H1 (cell line): ENCODE results near the gene RPGRIP1. TPM values are rescaled to one million over a fixed set of nuclear protein-coding genes. Genes with fewer than 3 reads are reported as not detected.

ENCODE experiments used
- CTCF ChIA-PET: fragments of 300-600 bp; sonication (Branson Sonifier 250); formaldehyde crosslinking; loops from one replicate; lab custom pipeline; 2021; ENCODE audit not compliant: partially characterized antibody; lab: Charles Lee
- POLR2A ChIA-PET: fragments of 300-600 bp; sonication (Branson Sonifier 250); formaldehyde crosslinking; loops from one replicate; lab custom pipeline; 2021; ENCODE audit warnings: inconsistent platforms; ENCODE audit not compliant: partially characterized antibody; lab: Charles Lee
- DNase-seq, 2 experiments: peaks; one replicate each; pipeline versions ENCODE4 v3.0.0 to v3.0.0-alpha.2; 2010 to 2022; ENCODE audit warnings: low spot score in 2 of 2, low read depth in 1 of 2, mixed read lengths in 1 of 2
- FAIRE-seq: peaks from 2 replicates; lab custom pipeline; 2011; peaks lifted over from hg19 to GRCh38; lab: Jason Lieb, UNC
- H2AFZ ChIP-seq: 2 replicates; pipeline ENCODE4 v1.8.1; 2012; ENCODE audit warnings: low read length, inconsistent platforms
- H2AK5ac ChIP-seq: 2 replicates; pipeline ENCODE4 v1.6.1; 2013; ENCODE audit warnings: low read depth, low read length
- H2BK120ac ChIP-seq: replicated peaks from 2 replicates; pipeline ENCODE3; 2013; ENCODE audit warnings: low read depth, low read length, inconsistent platforms
- H2BK12ac ChIP-seq: 2 replicates; pipeline ENCODE4 v1.6.1; 2013; ENCODE audit warnings: low read depth, low read length
- H2BK15ac ChIP-seq: 2 replicates; pipeline ENCODE4 v1.6.1; 2013; ENCODE audit warnings: low read length
- H2BK20ac ChIP-seq: 2 replicates; pipeline ENCODE4 v1.6.1; 2013; ENCODE audit warnings: low read length
- H2BK5ac ChIP-seq: 2 replicates; pipeline ENCODE4 v1.6.1; 2013; ENCODE audit warnings: low read depth, low read length
- H3K14ac ChIP-seq: 2 replicates; pipeline ENCODE4 v1.6.1; 2013; ENCODE audit warnings: inconsistent platforms; ENCODE audit not compliant: insufficient read length
- H3K18ac ChIP-seq: 2 replicates; pipeline ENCODE4 v1.6.1; 2013; ENCODE audit warnings: low read length; ENCODE audit errors: extremely low read depth
- H3K23ac ChIP-seq: 2 replicates; pipeline ENCODE4 v1.6.1; 2013; ENCODE audit warnings: inconsistent platforms; ENCODE audit not compliant: insufficient read length
- H3K23me2 ChIP-seq: 2 replicates; pipeline ENCODE4 v1.6.1; 2013; ENCODE audit warnings: low read depth, low read length
- H3K27ac ChIP-seq: 2 replicates; pipeline ENCODE4 v1.6.1; 2011; ENCODE audit warnings: low read depth, low read length, inconsistent platforms
- H3K27me3 ChIP-seq, 4 experiments: replicated peaks in 1 of 4; 1 replicate in 1 of 4; 2 replicates in 3 of 4; pipeline versions ENCODE4 v1.6.1 to v1.8.1; 2011 to 2013; ENCODE audit warnings: low read length in 3 of 4, mild to moderate bottlenecking in 3 of 4, inconsistent platforms in 2 of 4, mixed read lengths in 2 of 4, moderate library complexity in 1 of 4; ENCODE audit not compliant: control insufficient read depth in 3 of 4, insufficient read depth in 3 of 4; ENCODE audit errors: extremely low read depth in 1 of 4
- H3K36me3 ChIP-seq, 4 experiments: 2 replicates each; pipeline versions ENCODE4 v1.6.1 to v1.8.1; 2011 to 2013; ENCODE audit warnings: mild to moderate bottlenecking in 4 of 4, low read length in 3 of 4, moderate library complexity in 2 of 4, control low read depth in 1 of 4, inconsistent platforms in 1 of 4; ENCODE audit not compliant: insufficient read depth in 4 of 4, control insufficient read depth in 2 of 4
- H3K4ac ChIP-seq: replicated peaks from 2 replicates; pipeline ENCODE3; 2013; ENCODE audit warnings: low read length, low read depth, mixed read lengths, inconsistent platforms; ENCODE audit not compliant: insufficient read length
- H3K4me1 ChIP-seq, 4 experiments: replicated peaks in 1 of 4; 1 replicate in 1 of 4; 2 replicates in 3 of 4; pipeline versions ENCODE4 v1.6.1 to v1.8.1; 2011 to 2013; ENCODE audit warnings: low read length in 3 of 4, inconsistent platforms in 2 of 4, mixed read lengths in 1 of 4; ENCODE audit not compliant: insufficient read depth in 4 of 4, control insufficient read depth in 3 of 4
- H3K4me2 ChIP-seq, 2 experiments: 2 replicates each; pipeline versions ENCODE4 v1.6.1 to v1.8.1; 2011 to 2013; ENCODE audit warnings: low read depth in 2 of 2, low read length in 2 of 2, control low read depth in 1 of 2, inconsistent platforms in 1 of 2, mild to moderate bottlenecking in 1 of 2; ENCODE audit not compliant: insufficient read depth in 1 of 2
- H3K4me3 ChIP-seq, 4 experiments: fragments of 200-600, 300-600 bp in 1 of 4; sonication (generic), shearing (Covaris generic), sonication (Bioruptor Twin) in 1 of 4; 2 replicates each; pipeline versions ENCODE4 v1.5.1 to v1.8.1; 2011 to 2016; ENCODE audit warnings: low read length in 4 of 4, low read depth in 3 of 4, control low read depth in 2 of 4, inconsistent platforms in 2 of 4, mild to moderate bottlenecking in 2 of 4, mixed read lengths in 1 of 4, moderate library complexity in 1 of 4; ENCODE audit not compliant: insufficient read depth in 2 of 4; ENCODE audit errors: extremely low read depth in 1 of 4
- H3K56ac ChIP-seq: replicated peaks from 2 replicates; pipeline ENCODE3; 2013; ENCODE audit warnings: low read depth, mild to moderate bottlenecking, mixed read lengths, low read length, inconsistent platforms; ENCODE audit not compliant: insufficient read length
- H3K79me1 ChIP-seq: 2 replicates; pipeline ENCODE4 v1.6.1; 2013; ENCODE audit warnings: low read depth, low read length, control low read depth
- H3K79me2 ChIP-seq, 2 experiments: 2 replicates each; pipeline versions ENCODE4 v1.6.1 to v1.8.1; 2012 to 2013; ENCODE audit warnings: low read length in 2 of 2, mild to moderate bottlenecking in 2 of 2, inconsistent platforms in 1 of 2; ENCODE audit not compliant: insufficient read depth in 2 of 2, control insufficient read depth in 1 of 2
- H3K9ac ChIP-seq, 4 experiments: replicated peaks in 1 of 4; 1 replicate in 1 of 4; 2 replicates in 3 of 4; pipeline versions ENCODE4 v1.6.1 to v1.8.1; 2011 to 2013; ENCODE audit warnings: low read depth in 3 of 4, low read length in 3 of 4, control low read depth in 2 of 4, mild to moderate bottlenecking in 2 of 4, moderate library complexity in 2 of 4, inconsistent platforms in 1 of 4; ENCODE audit errors: extremely low read depth in 1 of 4
- H3K9me3 ChIP-seq, 2 experiments: 2 replicates each; pipeline versions ENCODE4 v1.6.1 to v1.8.1; 2012 to 2013; ENCODE audit warnings: mild to moderate bottlenecking in 2 of 2, moderate library complexity in 2 of 2, control low read depth in 1 of 2, inconsistent platforms in 1 of 2, low read depth in 1 of 2, low read length in 1 of 2, mixed read lengths in 1 of 2; ENCODE audit not compliant: insufficient read depth in 2 of 2
- H4K20me1 ChIP-seq, 2 experiments: replicated peaks in 1 of 2; 2 replicates each; pipeline versions ENCODE3 to v1.8.1; 2011 to 2013; ENCODE audit warnings: inconsistent platforms in 2 of 2, low read length in 2 of 2, mild to moderate bottlenecking in 1 of 2; ENCODE audit not compliant: insufficient read depth in 2 of 2, control insufficient read depth in 1 of 2
- H4K5ac ChIP-seq: 2 replicates; pipeline ENCODE4 v1.6.1; 2013; ENCODE audit warnings: low read length, low read depth, mixed read lengths, inconsistent platforms; ENCODE audit not compliant: insufficient read length
- H4K8ac ChIP-seq: 2 replicates; pipeline ENCODE4 v1.8.0; 2013; ENCODE audit warnings: mild to moderate bottlenecking, moderate library complexity, low read length, inconsistent platforms; ENCODE audit not compliant: insufficient read depth; ENCODE audit errors: extremely low read depth
- H4K91ac ChIP-seq: replicated peaks from 2 replicates; pipeline ENCODE3; 2013; ENCODE audit warnings: low read length, mixed read lengths, inconsistent platforms; ENCODE audit not compliant: insufficient read length
- ATF2 ChIP-seq: IDR thresholded peaks from 2 replicates; pipeline ENCODE4 v1.6.1; 2012; ENCODE audit warnings: low read length, inconsistent platforms
- BCL11A ChIP-seq, 2 experiments: IDR thresholded peaks; one replicate each; pipeline ENCODE4 v1.6.1; 2011; ENCODE audit warnings: low read depth in 2 of 2, low read length in 2 of 2, mild to moderate bottlenecking in 2 of 2
- CBX8 ChIP-seq: fragments of 300-800, 300-1000 bp; sonication (generic); IDR thresholded peaks from 2 replicates; pipeline ENCODE4 v1.7.1; 2016; ENCODE audit warnings: low read depth, low read length, borderline replicate concordance
- CHD1 ChIP-seq: IDR thresholded peaks from 2 replicates; pipeline ENCODE4 v1.6.1; 2012; ENCODE audit warnings: low read depth, low read length, improper control_type of control experiment
- EGR1 ChIP-seq: IDR thresholded peaks from 2 replicates; pipeline ENCODE4 v1.6.1; 2011; ENCODE audit warnings: low read depth, low read length, borderline replicate concordance
- HDAC2 ChIP-seq, 2 experiments: fragments of 300-600 bp in 1 of 2; sonication (generic) in 1 of 2; IDR thresholded peaks; 2 replicates each; pipeline ENCODE4 v1.6.1; 2011 to 2012; ENCODE audit warnings: low read depth in 2 of 2, low read length in 2 of 2, mild to moderate bottlenecking in 2 of 2, moderate library complexity in 2 of 2, borderline replicate concordance in 1 of 2, inconsistent platforms in 1 of 2
- POLR2AphosphoS5 ChIP-seq: IDR thresholded peaks from 2 replicates; pipeline ENCODE4 v1.6.1; 2011; ENCODE audit warnings: low read depth, low read length
- RAD21 ChIP-seq, 2 experiments: IDR thresholded peaks in 1 of 2; conservative IDR thresholded peaks in 1 of 2; 2 replicates each; pipeline ENCODE4 v1.6.1; 2011; ENCODE audit warnings: low read depth in 2 of 2, low read length in 2 of 2, improper control_type of control experiment in 1 of 2, inconsistent platforms in 1 of 2, mild to moderate bottlenecking in 1 of 2, moderate library complexity in 1 of 2
- SP2 ChIP-seq: IDR thresholded peaks from 2 replicates; pipeline ENCODE4 v1.6.1; 2012; ENCODE audit warnings: mild to moderate bottlenecking, low read length, inconsistent platforms
- TCF12 ChIP-seq: IDR thresholded peaks from 2 replicates; pipeline ENCODE4 v1.6.1; 2011; ENCODE audit warnings: low read depth, mild to moderate bottlenecking, low read length
- ZNF274 ChIP-seq: IDR thresholded peaks from 2 replicates; pipeline ENCODE4 v1.7.0; 2012; ENCODE audit warnings: low read length, borderline replicate concordance; ENCODE audit errors: extremely low read depth
- WGBS, 2 experiments: shearing (Covaris generic) in 1 of 2; methylation state at CpG; one replicate each; pipeline versions ENCODE4 v1.1.6 to v1.1.7; 2013 to 2015; ENCODE audit warnings: low lambda C conversion rate in 2 of 2, mixed read lengths in 2 of 2, inconsistent platforms in 1 of 2, low coverage in 1 of 2, missing lambda C conversion rate in 1 of 2; ENCODE audit not compliant: insufficient replicate concordance in 2 of 2, insufficient coverage in 1 of 2, insufficient read length in 1 of 2; ENCODE audit errors: extremely low coverage in 1 of 2, missing lambda C conversion rate in 1 of 2; 5-methylcytosine and 5-hydroxymethylcytosine counted together
- polyA plus RNA-seq, 7 experiments: library from polyadenylated mRNA; depleted of rRNA in 3 of 7; stranded (reverse) in 5 of 7; unstranded in 2 of 7; fragments of >200 nt in 5 of 7; fragments of 200-250 nt in 2 of 7; gene quantifications; 1 replicate in 5 of 7; 2 replicates in 1 of 7; 4 replicates in 1 of 7; pipeline versions ENCODE4 v1.2.1 to v1.2.3, GENCODE V29; 2011 to 2013; ENCODE audit warnings: missing spikeins in 2 of 7, mixed read lengths in 2 of 7
- total RNA-seq: library from RNA; stranded (reverse); fragmentation: NEBNext Ultra II Directional; extraction: Animal tissue kit (Norgen Biotek cat#: 25700); gene quantifications from 2 replicates; pipeline ENCODE4 v1.2.1, GENCODE V29; 2021

The RPGRIP1 gene
- total and polyA plus RNA-seq, 2 of the 8 experiments (the other 6 are each of a cell fraction or from before 2014, with no cell fraction given): 0.36 to 0.65 TPM

GRCh38 chr14:21313512-21313911, 33.6 kb downstream of the RPGRIP1 start:
- H4K20me1 ChIP-seq: no peaks in the 10 kb centered on the region
- ChIA-PET CTCF (interaction anchor here (1.7 kb wide), 1 partner anchor 15 kb away, joined by 6 read pairs; no protein-coding TSS in a partner anchor), POLR2A (interaction anchor here (0.7 to 1.5 kb wide), 4 partner anchors 43 to 248 kb away, joined by 3 to 5 read pairs (median 3); no protein-coding TSS in a partner anchor)
- DNase-seq (no peak), FAIRE-seq (no peak)
- H3K4me1 ChIP-seq: peaks cover 0 to 5% (median 0%) of the 10 kb centered on the region in 4 experiments; a peak in 2 of 7 replicates
- no peaks in the 10 kb centered on the region for H3K36me3 ChIP-seq
- peaks cover 2% of the 10 kb centered on the region; the same call in 1 of the 2 replicates for H3K23me2 ChIP-seq
- H3K56ac ChIP-seq: no peak overlapping the region
- H3K27ac ChIP-seq: no peak overlapping the region
- H2BK12ac ChIP-seq: no peak overlapping the region
- H3K4me2 ChIP-seq: no peak overlapping the region
- no peak overlapping the region for H2BK15ac ChIP-seq
- no peak overlapping the region for H4K5ac ChIP-seq
- no peaks in the 10 kb centered on the region for H3K9me3 ChIP-seq
- no peak overlapping the region for H3K4ac ChIP-seq
- no peak overlapping the region for H3K18ac ChIP-seq
- H2BK120ac ChIP-seq: no peak overlapping the region
- H4K91ac ChIP-seq: no peak overlapping the region
- no peak overlapping the region for H3K14ac ChIP-seq
- H2BK20ac ChIP-seq: no peak overlapping the region
- H2BK5ac ChIP-seq: no peak overlapping the region
- H2AFZ ChIP-seq: no peak overlapping the region
- H3K27me3 ChIP-seq: no peaks in the 10 kb centered on the region
- no peak overlapping the region for H2AK5ac ChIP-seq
- no peak overlapping the region for H3K9ac ChIP-seq
- no peak overlapping the region for H3K23ac ChIP-seq
- no peak overlapping the region for H3K4me3 ChIP-seq
- H3K79me1 ChIP-seq: no peaks in the 10 kb centered on the region
- WGBS, 2 experiments: 94% methylated on average over 12 of the region's 12 CpGs; no CpG with 5 or more reads in 1 of the 2 experiments
- H4K8ac ChIP-seq: no peak overlapping the region
- H3K79me2 ChIP-seq: no peaks in the 10 kb centered on the region
- TF ChIP-seq EGR1: no peak
- TF ChIP-seq TCF12: no peak
- TF ChIP-seq CHD1: no peak
- TF ChIP-seq RAD21 (IDR thresholded peaks at IDR 0.05 in 1 of 2, conservative IDR thresholded peaks at IDR 0.05 in 1 of 2; ENCODE audit: low read depth in 2 of 2, low read length in 2 of 2): no peak
- TF ChIP-seq POLR2AphosphoS5: no peak
- TF ChIP-seq ZNF274: no peak
- TF ChIP-seq SP2: no peak
- no peak for TF ChIP-seq BCL11A (IDR thresholded peaks at IDR 0.05; ENCODE audit: low read depth in 2 of 2, low read length in 2 of 2)
- no peak for TF ChIP-seq HDAC2 (IDR thresholded peaks at IDR 0.05; ENCODE audit: borderline replicate concordance in 1 of 2, low read depth in 2 of 2, low read length in 2 of 2)
- no peak for TF ChIP-seq ATF2
- TF ChIP-seq CBX8: no peak
